ENCODE results near the gene ERGIC2.
A peak's percentile ranks its signal among the peaks of the same experiment; 100 is the strongest.

Gene ERGIC2

GRCh38 chr12:29320295-29321085 is 60.5 kb downstream of the ERGIC2 start:
- no peak for DNase-seq (ENCODE audit: low read depth)
- TF ChIP-seq CTCF (IDR thresholded peaks at IDR 0.05; ENCODE audit: control insufficient read depth, extremely low read depth, insufficient read depth): no peak

GRCh38 chr12:29317556-29318363 is 63.2 kb downstream of the ERGIC2 start:
- TF ChIP-seq CTCF (IDR thresholded peaks at IDR 0.05; ENCODE audit: control insufficient read depth, extremely low read depth, insufficient read depth): peak; percentile 100
- H3K4me3 ChIP-seq (ENCODE audit: low read depth, low read length): no peak overlapping the region
- peak; percentile 52 for DNase-seq (ENCODE audit: low read depth)

More at GRCh38 chr12:29320295-29321085, 60.5 kb downstream of the ERGIC2 start:
- no peak overlapping the region for H3K4me3 ChIP-seq (ENCODE audit: low read depth, low read length)

- DNase-seq (ENCODE audit: low read depth): no peak
- H3K4me3 ChIP-seq (ENCODE audit: low read depth, low read length): no peak overlapping the region
- no peak for TF ChIP-seq CTCF (IDR thresholded peaks at IDR 0.05; ENCODE audit: control insufficient read depth, extremely low read depth, insufficient read depth)
These were observed 64.2 kb downstream of the ERGIC2 start for GRCh38 chr12:29316752-29317151.

GRCh38 chr12:29314416-29314815 is 66.6 kb downstream of the ERGIC2 start:
- TF ChIP-seq CTCF (IDR thresholded peaks at IDR 0.05; ENCODE audit: control insufficient read depth, extremely low read depth, insufficient read depth): no peak
- no peak for DNase-seq (ENCODE audit: low read depth)
- H3K4me3 ChIP-seq (ENCODE audit: low read depth, low read length): no peak overlapping the region

- H3K4me3 ChIP-seq (ENCODE audit: low read depth, low read length): no peak overlapping the region
- no peak for DNase-seq (ENCODE audit: low read depth)
- TF ChIP-seq CTCF (IDR thresholded peaks at IDR 0.05; ENCODE audit: control insufficient read depth, extremely low read depth, insufficient read depth): no peak
These were observed 70.1 kb downstream of the ERGIC2 start for GRCh38 chr12:29310899-29311298.

GRCh38 chr12:29309320-29309902 is 71.6 kb downstream of the ERGIC2 start:
- DNase-seq (ENCODE audit: low read depth): no peak
- TF ChIP-seq CTCF (IDR thresholded peaks at IDR 0.05; ENCODE audit: control insufficient read depth, extremely low read depth, insufficient read depth): peak; percentile 40
- H3K4me3 ChIP-seq (ENCODE audit: low read depth, low read length): no peak overlapping the region

All from LNCaP clone FGC (cell line).